ENCODE results near the gene VEZF1. TPM values are rescaled to one million over a fixed set of nuclear protein-coding genes. Genes with fewer than 3 reads are reported as not detected.

Gene VEZF1
- total RNA-seq, 1 experiment from 2014 or later = 48.2 TPM

GRCh38 chr17:57941384-57942370 is 46.4 kb downstream of the VEZF1 start:
- no peak overlapping the region for H3K4me3 ChIP-seq (ENCODE audit: insufficient read depth, low read depth, low read length)
- no peak for DNase-seq
- no peaks in the 10 kb centered on the region for H3K36me3 ChIP-seq (replicated peaks; ENCODE audit: control insufficient read depth, insufficient read depth, low read length)
- H3K27me3 ChIP-seq (ENCODE audit: control insufficient read depth, insufficient read depth, low read length) = no peaks in the 10 kb centered on the region

- no peaks in the 10 kb centered on the region for H3K36me3 ChIP-seq (replicated peaks; ENCODE audit: control insufficient read depth, insufficient read depth, low read length)
- no peaks in the 10 kb centered on the region for H3K27me3 ChIP-seq (ENCODE audit: control insufficient read depth, insufficient read depth, low read length)
- H3K4me3 ChIP-seq (ENCODE audit: insufficient read depth, low read depth, low read length) = no peak overlapping the region
- DNase-seq = no peak
These were observed 47.3 kb downstream of the VEZF1 start for GRCh38 chr17:57940653-57941329.

GRCh38 chr17:57940231-57940630 is 47.8 kb downstream of the VEZF1 start:
- Histone ChIP-seq H3K36me3 (replicated peaks; ENCODE audit: control insufficient read depth, insufficient read depth, low read length) (no peaks in the 10 kb centered on the region), H3K4me3 (ENCODE audit: insufficient read depth, low read depth, low read length) (no peak overlapping the region), H3K27me3 (ENCODE audit: control insufficient read depth, insufficient read depth, low read length) (no peaks in the 10 kb centered on the region)
- DNase-seq = peak; percentile 70

- no peaks in the 10 kb centered on the region for H3K36me3 ChIP-seq (replicated peaks; ENCODE audit: control insufficient read depth, insufficient read depth, low read length)
- no peak overlapping the region for H3K4me3 ChIP-seq (ENCODE audit: insufficient read depth, low read depth, low read length)
- no peak for DNase-seq
- no peaks in the 10 kb centered on the region for H3K27me3 ChIP-seq (ENCODE audit: control insufficient read depth, insufficient read depth, low read length)
These were observed 48.3 kb downstream of the VEZF1 start for GRCh38 chr17:57939797-57940196.

- no peak for DNase-seq
- H3K36me3 ChIP-seq (replicated peaks; ENCODE audit: control insufficient read depth, insufficient read depth, low read length) = no peaks in the 10 kb centered on the region
- no peak overlapping the region for H3K4me3 ChIP-seq (ENCODE audit: insufficient read depth, low read depth, low read length)
- no peaks in the 10 kb centered on the region for H3K27me3 ChIP-seq (ENCODE audit: control insufficient read depth, insufficient read depth, low read length)
These were observed 50.0 kb downstream of the VEZF1 start for GRCh38 chr17:57938061-57938502.

GRCh38 chr17:57937492-57937891 is 50.6 kb downstream of the VEZF1 start:
- no peaks in the 10 kb centered on the region for H3K27me3 ChIP-seq (ENCODE audit: control insufficient read depth, insufficient read depth, low read length)
- no peaks in the 10 kb centered on the region for H3K36me3 ChIP-seq (replicated peaks; ENCODE audit: control insufficient read depth, insufficient read depth, low read length)
- H3K4me3 ChIP-seq (ENCODE audit: insufficient read depth, low read depth, low read length) = no peak overlapping the region
- no peak for DNase-seq

GRCh38 chr17:57935833-57936807 is 51.9 kb downstream of the VEZF1 start:
- H3K4me3 ChIP-seq (ENCODE audit: insufficient read depth, low read depth, low read length) = no peak overlapping the region

GRCh38 chr17:57931488-57932137 is 56.4 kb downstream of the VEZF1 start:
- no peak overlapping the region for H3K4me3 ChIP-seq (ENCODE audit: insufficient read depth, low read depth, low read length)
- no peak for DNase-seq
- H3K27me3 ChIP-seq (ENCODE audit: control insufficient read depth, insufficient read depth, low read length) = no peaks in the 10 kb centered on the region
- no peaks in the 10 kb centered on the region for H3K36me3 ChIP-seq (replicated peaks; ENCODE audit: control insufficient read depth, insufficient read depth, low read length)

More at GRCh38 chr17:57935833-57936807, 51.9 kb downstream of the VEZF1 start:
- Histone ChIP-seq H3K27me3 (ENCODE audit: control insufficient read depth, insufficient read depth, low read length) (no peaks in the 10 kb centered on the region), H3K36me3 (replicated peaks; ENCODE audit: control insufficient read depth, insufficient read depth, low read length) (no peaks in the 10 kb centered on the region)
- DNase-seq = peak; percentile 51

GRCh38 chr17:57930239-57930638 is 57.8 kb downstream of the VEZF1 start:
- DNase-seq = no peak
- no peaks in the 10 kb centered on the region for H3K27me3 ChIP-seq (ENCODE audit: control insufficient read depth, insufficient read depth, low read length)

GRCh38 chr17:57929386-57929785 is 58.7 kb downstream of the VEZF1 start:
- Histone ChIP-seq H3K4me3 (ENCODE audit: insufficient read depth, low read depth, low read length) (no peak overlapping the region), H3K36me3 (replicated peaks; ENCODE audit: control insufficient read depth, insufficient read depth, low read length) (no peaks in the 10 kb centered on the region), H3K27me3 (ENCODE audit: control insufficient read depth, insufficient read depth, low read length) (no peaks in the 10 kb centered on the region)
- no peak for DNase-seq

More at GRCh38 chr17:57930239-57930638, 57.8 kb downstream of the VEZF1 start:
- no peak overlapping the region for H3K4me3 ChIP-seq (ENCODE audit: insufficient read depth, low read depth, low read length)
- no peaks in the 10 kb centered on the region for H3K36me3 ChIP-seq (replicated peaks; ENCODE audit: control insufficient read depth, insufficient read depth, low read length)

GRCh38 chr17:57928928-57929327 is 59.1 kb downstream of the VEZF1 start:
- H3K36me3 ChIP-seq (replicated peaks; ENCODE audit: control insufficient read depth, insufficient read depth, low read length) = no peaks in the 10 kb centered on the region
- no peaks in the 10 kb centered on the region for H3K27me3 ChIP-seq (ENCODE audit: control insufficient read depth, insufficient read depth, low read length)
- DNase-seq = no peak
- no peak overlapping the region for H3K4me3 ChIP-seq (ENCODE audit: insufficient read depth, low read depth, low read length)

GRCh38 chr17:57927048-57927723 is 60.9 kb downstream of the VEZF1 start:
- H3K27me3 ChIP-seq (ENCODE audit: control insufficient read depth, insufficient read depth, low read length) = no peaks in the 10 kb centered on the region
- H3K4me3 ChIP-seq (ENCODE audit: insufficient read depth, low read depth, low read length) = no peak overlapping the region
- DNase-seq = peak; percentile 79
- no peaks in the 10 kb centered on the region for H3K36me3 ChIP-seq (replicated peaks; ENCODE audit: control insufficient read depth, insufficient read depth, low read length)

- Histone ChIP-seq H3K4me3 (ENCODE audit: insufficient read depth, low read depth, low read length) (no peak overlapping the region), H3K36me3 (replicated peaks; ENCODE audit: control insufficient read depth, insufficient read depth, low read length) (no peaks in the 10 kb centered on the region), H3K27me3 (ENCODE audit: control insufficient read depth, insufficient read depth, low read length) (no peaks in the 10 kb centered on the region)
- no peak for DNase-seq
These were observed 61.4 kb downstream of the VEZF1 start for GRCh38 chr17:57926723-57927047.

Measured in H7 (cell line).